Smooth muscle cell (in vitro differentiated cells): ENCODE results near the gene KLB. TPM values are rescaled to one million over a fixed set of nuclear protein-coding genes. Genes with fewer than 3 reads are reported as not detected.
A peak's percentile ranks its signal among the peaks of the same experiment; 100 is the strongest.

Experiments
- DNase-seq: peaks from one replicate; lab custom pipeline; 2025; ENCODE audit not compliant: unreplicated experiment; lab: John Stamatoyannopoulos, UW
- H2AFZ ChIP-seq: fragments of 200-600 bp; sonication (generic); 2 replicates; pipeline ENCODE4 v1.6.0; 2016; ENCODE audit warnings: antibody characterized with exemption, low read depth, mild to moderate bottlenecking
- H3F3A ChIP-seq: fragments of 200-600 bp; sonication (generic); 2 replicates; pipeline ENCODE4 v1.6.0; 2017; ENCODE audit warnings: antibody characterized with exemption, low read depth
- H3K27ac ChIP-seq: fragments of 200-600 bp; sonication (generic); 2 replicates; pipeline ENCODE4 v1.5.1; 2016; ENCODE audit warnings: low read depth, mild to moderate bottlenecking
- H3K27me3 ChIP-seq: fragments of 200-600 bp; sonication (generic); 2 replicates; pipeline ENCODE4 v1.6.1; 2016; ENCODE audit warnings: low read depth, mild to moderate bottlenecking
- H3K36me3 ChIP-seq: fragments of 200-600 bp; sonication (generic); 2 replicates; pipeline ENCODE4 v1.5.1; 2016; ENCODE audit warnings: low read depth
- H3K4me1 ChIP-seq: fragments of 200-600 bp; sonication (generic); 2 replicates; pipeline ENCODE4 v1.5.1; 2016; ENCODE audit warnings: low read depth
- H3K4me2 ChIP-seq: fragments of 200-600 bp; sonication (generic); 2 replicates; pipeline ENCODE4 v1.6.0; 2016; ENCODE audit warnings: mild to moderate bottlenecking
- H3K4me3 ChIP-seq: fragments of 200-600 bp; sonication (generic); 2 replicates; pipeline ENCODE4 v1.5.1; 2016; ENCODE audit warnings: mild to moderate bottlenecking
- H3K79me2 ChIP-seq: fragments of 200-600 bp; sonication (generic); 2 replicates; pipeline ENCODE4 v1.6.0; 2016; ENCODE audit warnings: low read depth, mild to moderate bottlenecking
- H3K9ac ChIP-seq: fragments of 200-600 bp; sonication (generic); 2 replicates; pipeline ENCODE4 v1.6.0; 2016; ENCODE audit warnings: low read depth
- H3K9me3 ChIP-seq: fragments of 200-600 bp; sonication (generic); replicated peaks from 2 replicates; pipeline ENCODE4 v1.5.1; 2016; ENCODE audit warnings: low read depth
- H4K20me1 ChIP-seq: fragments of 200-600 bp; sonication (generic); 2 replicates; pipeline ENCODE4 v1.6.0; 2016; ENCODE audit warnings: low read depth
- WGBS: methylation state at CpG from one replicate; pipeline ENCODE4 v1.1.7; 2016; ENCODE audit warnings: low lambda C conversion rate; 5-methylcytosine and 5-hydroxymethylcytosine counted together
- microRNA-seq: library from miRNA; unstranded; fragments of <30 nt; microRNA quantifications from one replicate; pipeline ENCODE4, GENCODE V29; 2016; ENCODE audit warnings: borderline number of aligned reads
- polyA plus RNA-seq: library from polyadenylated mRNA; unstranded; fragments of >200 nt; fragmentation: Nextera tagmentation; extraction: Ambion mirVana; gene quantifications from 2 replicates; pipeline ENCODE4 v1.2.1, GENCODE V29; 2016
- small RNA-seq: library from RNA; depleted of rRNA; stranded (forward); fragments of <200 nt; gene quantifications from one replicate; pipeline ENCODE3, GENCODE V24; 2014
- total RNA-seq: library from RNA; depleted of rRNA; stranded (reverse); fragments of >200 nt; gene quantifications from 2 replicates; pipeline ENCODE4 v1.2.3, GENCODE V29; 2014
- TF ChIP-seq, protein P1 (sequence below): fragments of 200-600 bp; sonication (generic); IDR thresholded peaks from 2 replicates; pipeline ENCODE4 v1.5.1; 2017; ENCODE audit warnings: borderline replicate concordance, mild to moderate bottlenecking, antibody characterized with exemption; ENCODE audit not compliant: insufficient read depth, poor library complexity, severe bottlenecking

The KLB gene
- total and polyA plus RNA-seq, 2 experiments from 2014 or later, result 0.04 TPM; not detected in 1

- peaks cover 7% of the 10 kb centered on the region for H3K36me3 ChIP-seq
- no peaks in the 10 kb centered on the region for H3K27me3 ChIP-seq
- DNase-seq, result no peak
- H3K9ac ChIP-seq, result no peak overlapping the region
- no peaks in the 10 kb centered on the region for H3K79me2 ChIP-seq
- H3K9me3 ChIP-seq, result no peaks in the 10 kb centered on the region
- no peak overlapping the region for H3K4me2 ChIP-seq
- H3F3A ChIP-seq, result peaks cover 11% of the 10 kb centered on the region
- TF ChIP-seq, protein P1, sequence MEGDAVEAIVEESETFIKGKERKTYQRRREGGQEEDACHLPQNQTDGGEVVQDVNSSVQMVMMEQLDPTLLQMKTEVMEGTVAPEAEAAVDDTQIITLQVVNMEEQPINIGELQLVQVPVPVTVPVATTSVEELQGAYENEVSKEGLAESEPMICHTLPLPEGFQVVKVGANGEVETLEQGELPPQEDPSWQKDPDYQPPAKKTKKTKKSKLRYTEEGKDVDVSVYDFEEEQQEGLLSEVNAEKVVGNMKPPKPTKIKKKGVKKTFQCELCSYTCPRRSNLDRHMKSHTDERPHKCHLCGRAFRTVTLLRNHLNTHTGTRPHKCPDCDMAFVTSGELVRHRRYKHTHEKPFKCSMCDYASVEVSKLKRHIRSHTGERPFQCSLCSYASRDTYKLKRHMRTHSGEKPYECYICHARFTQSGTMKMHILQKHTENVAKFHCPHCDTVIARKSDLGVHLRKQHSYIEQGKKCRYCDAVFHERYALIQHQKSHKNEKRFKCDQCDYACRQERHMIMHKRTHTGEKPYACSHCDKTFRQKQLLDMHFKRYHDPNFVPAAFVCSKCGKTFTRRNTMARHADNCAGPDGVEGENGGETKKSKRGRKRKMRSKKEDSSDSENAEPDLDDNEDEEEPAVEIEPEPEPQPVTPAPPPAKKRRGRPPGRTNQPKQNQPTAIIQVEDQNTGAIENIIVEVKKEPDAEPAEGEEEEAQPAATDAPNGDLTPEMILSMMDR, result no peak
- H2AFZ ChIP-seq, result no peak overlapping the region
- no peaks in the 10 kb centered on the region for H3K4me1 ChIP-seq
- H3K27ac ChIP-seq, result peak overlapping the region; percentile 6
- no peaks in the 10 kb centered on the region for H4K20me1 ChIP-seq
- no peak overlapping the region for H3K4me3 ChIP-seq
- 80% methylated on average over 4 of the region's 4 CpGs for WGBS
These were observed 88.9 kb downstream of the KLB start for GRCh38 chr4:39495446-39496213.

GRCh38 chr4:39497909-39498726 is 91.4 kb downstream of the KLB start:
- TF ChIP-seq, protein P1, result no peak
- WGBS, result 98% methylated on average over 1 of the region's 1 CpG

DNA sequence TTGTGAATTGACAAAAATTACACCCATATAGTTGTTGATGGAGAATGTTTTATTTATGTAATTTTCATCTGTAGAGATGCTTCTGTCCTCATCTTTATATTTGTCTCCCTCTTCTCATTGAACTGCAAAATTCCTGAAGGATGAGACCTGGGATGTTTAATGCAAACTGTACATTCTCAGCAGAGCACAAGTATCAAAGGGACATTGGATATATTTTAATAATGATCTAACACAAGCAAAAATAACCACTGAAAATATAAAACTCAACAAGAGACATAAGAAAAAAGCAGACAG is 91.9 kb downstream of the KLB start:
- H3K27me3 ChIP-seq, result no peaks in the 10 kb centered on the region
- H3K36me3 ChIP-seq, result peaks cover 14% of the 10 kb centered on the region
- H3F3A ChIP-seq, result peaks cover 24% of the 10 kb centered on the region
- H3K4me1 ChIP-seq, result no peaks in the 10 kb centered on the region
- no peaks in the 10 kb centered on the region for H3K79me2 ChIP-seq
- no peak overlapping the region for H3K9ac ChIP-seq
- H4K20me1 ChIP-seq, result peaks cover 19% of the 10 kb centered on the region
- TF ChIP-seq, protein P1, result no peak
- H3K9me3 ChIP-seq, result no peaks in the 10 kb centered on the region
- H3K4me3 ChIP-seq, result no peak overlapping the region
- H3K27ac ChIP-seq, result no peak overlapping the region
- H2AFZ ChIP-seq, result no peak overlapping the region
- no peak overlapping the region for H3K4me2 ChIP-seq
- DNase-seq, result no peak

More at GRCh38 chr4:39497909-39498726, 91.4 kb downstream of the KLB start:
- no peak for DNase-seq
- no peak overlapping the region for H3K4me3 ChIP-seq
- no peaks in the 10 kb centered on the region for H3K27me3 ChIP-seq
- no peak overlapping the region for H3K27ac ChIP-seq
- H3F3A ChIP-seq, result peaks cover 18% of the 10 kb centered on the region
- no peak overlapping the region for H2AFZ ChIP-seq
- H3K9ac ChIP-seq, result no peak overlapping the region
- H3K4me1 ChIP-seq, result no peaks in the 10 kb centered on the region
- no peaks in the 10 kb centered on the region for H3K9me3 ChIP-seq
- H4K20me1 ChIP-seq, result peaks cover 18% of the 10 kb centered on the region
- H3K36me3 ChIP-seq, result peaks cover 8% of the 10 kb centered on the region
- no peaks in the 10 kb centered on the region for H3K79me2 ChIP-seq
- no peak overlapping the region for H3K4me2 ChIP-seq

Small RNA genes lying within 50 kb of the gene (microRNA-seq; reads per million reads assigned to microRNA genes)
- not detected for gene MIR5591

Small RNA genes lying within 50 kb of the gene (small RNA-seq; reads per million reads assigned to genes)
- gene MIR5591 (not detected), gene RF00019 (not detected), gene RNU6-887P (not detected)

Other genes with a start within 250 kb of the KLB start
- gene WDR19, start 224.4 kb upstream of the KLB start, total RNA-seq, result 33.5 and 38.5 TPM in 2 replicates
- gene WDR19, start 224.4 kb upstream of the KLB start, polyA plus RNA-seq, result 13.5 and 14.0 TPM in 2 replicates
- gene RFC1, start 40.6 kb upstream of the KLB start, total RNA-seq, result 48.0 and 54.7 TPM in 2 replicates
- 25.3 and 36.3 TPM in 2 replicates for gene RFC1, start 40.6 kb upstream of the KLB start, polyA plus RNA-seq
- 3,229 and 3,249 TPM in 2 replicates for gene RPL9, start 52.0 kb downstream of the KLB start, total RNA-seq
- gene RPL9, start 52.0 kb downstream of the KLB start, polyA plus RNA-seq, result 506 and 531 TPM in 2 replicates
- 10.5 and 10.6 TPM in 2 replicates for gene LIAS, start 52.1 kb downstream of the KLB start, total RNA-seq
- 6.6 and 10.7 TPM in 2 replicates for gene LIAS, start 52.1 kb downstream of the KLB start, polyA plus RNA-seq
- 98.0 and 107 TPM in 2 replicates for gene UGDH, start 120.5 kb downstream of the KLB start, total RNA-seq
- 88.8 and 128 TPM in 2 replicates for gene UGDH, start 120.5 kb downstream of the KLB start, polyA plus RNA-seq
- 45.0 and 55.9 TPM in 2 replicates for gene SMIM14, start 231.9 kb downstream of the KLB start, total RNA-seq
- gene SMIM14, start 231.9 kb downstream of the KLB start, polyA plus RNA-seq, result 47.4 and 48.0 TPM in 2 replicates